ENCODE results near the gene SLC26A6.
A peak's percentile ranks its signal among the peaks of the same experiment; 100 is the strongest.

SLC26A6 gene

GRCh38 chr3:48637305-48637704 lies 2.0 kb upstream of the SLC26A6 start:
- Histone ChIP-seq H3K27me3 (ENCODE audit: insufficient read depth, poor library complexity, severe bottlenecking) (no peaks in the 10 kb centered on the region), H3K27ac (replicated peaks) (no peak overlapping the region), H3K4me3 (replicated peaks; ENCODE audit: insufficient read depth, low read length) (no peak overlapping the region)
- DNase-seq (ENCODE audit: low read depth in 1 of 2, low spot score in 1 of 2) = no peak
- TF ChIP-seq POLR2AphosphoS5 (IDR thresholded peaks at IDR 0.05; ENCODE audit: low read depth) (no peak), SPI1 (IDR thresholded peaks at IDR 0.05; ENCODE audit: borderline replicate concordance, low read depth) (no peak), GABPA (IDR thresholded peaks at IDR 0.05; ENCODE audit: low read depth) (no peak)
- TF ChIP-seq, protein P1, sequence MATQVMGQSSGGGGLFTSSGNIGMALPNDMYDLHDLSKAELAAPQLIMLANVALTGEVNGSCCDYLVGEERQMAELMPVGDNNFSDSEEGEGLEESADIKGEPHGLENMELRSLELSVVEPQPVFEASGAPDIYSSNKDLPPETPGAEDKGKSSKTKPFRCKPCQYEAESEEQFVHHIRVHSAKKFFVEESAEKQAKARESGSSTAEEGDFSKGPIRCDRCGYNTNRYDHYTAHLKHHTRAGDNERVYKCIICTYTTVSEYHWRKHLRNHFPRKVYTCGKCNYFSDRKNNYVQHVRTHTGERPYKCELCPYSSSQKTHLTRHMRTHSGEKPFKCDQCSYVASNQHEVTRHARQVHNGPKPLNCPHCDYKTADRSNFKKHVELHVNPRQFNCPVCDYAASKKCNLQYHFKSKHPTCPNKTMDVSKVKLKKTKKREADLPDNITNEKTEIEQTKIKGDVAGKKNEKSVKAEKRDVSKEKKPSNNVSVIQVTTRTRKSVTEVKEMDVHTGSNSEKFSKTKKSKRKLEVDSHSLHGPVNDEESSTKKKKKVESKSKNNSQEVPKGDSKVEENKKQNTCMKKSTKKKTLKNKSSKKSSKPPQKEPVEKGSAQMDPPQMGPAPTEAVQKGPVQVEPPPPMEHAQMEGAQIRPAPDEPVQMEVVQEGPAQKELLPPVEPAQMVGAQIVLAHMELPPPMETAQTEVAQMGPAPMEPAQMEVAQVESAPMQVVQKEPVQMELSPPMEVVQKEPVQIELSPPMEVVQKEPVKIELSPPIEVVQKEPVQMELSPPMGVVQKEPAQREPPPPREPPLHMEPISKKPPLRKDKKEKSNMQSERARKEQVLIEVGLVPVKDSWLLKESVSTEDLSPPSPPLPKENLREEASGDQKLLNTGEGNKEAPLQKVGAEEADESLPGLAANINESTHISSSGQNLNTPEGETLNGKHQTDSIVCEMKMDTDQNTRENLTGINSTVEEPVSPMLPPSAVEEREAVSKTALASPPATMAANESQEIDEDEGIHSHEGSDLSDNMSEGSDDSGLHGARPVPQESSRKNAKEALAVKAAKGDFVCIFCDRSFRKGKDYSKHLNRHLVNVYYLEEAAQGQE (IDR thresholded peaks at IDR 0.05; ENCODE audit: insufficient replicate concordance, low read depth) = no peak
- TF ChIP-seq, protein P2, sequence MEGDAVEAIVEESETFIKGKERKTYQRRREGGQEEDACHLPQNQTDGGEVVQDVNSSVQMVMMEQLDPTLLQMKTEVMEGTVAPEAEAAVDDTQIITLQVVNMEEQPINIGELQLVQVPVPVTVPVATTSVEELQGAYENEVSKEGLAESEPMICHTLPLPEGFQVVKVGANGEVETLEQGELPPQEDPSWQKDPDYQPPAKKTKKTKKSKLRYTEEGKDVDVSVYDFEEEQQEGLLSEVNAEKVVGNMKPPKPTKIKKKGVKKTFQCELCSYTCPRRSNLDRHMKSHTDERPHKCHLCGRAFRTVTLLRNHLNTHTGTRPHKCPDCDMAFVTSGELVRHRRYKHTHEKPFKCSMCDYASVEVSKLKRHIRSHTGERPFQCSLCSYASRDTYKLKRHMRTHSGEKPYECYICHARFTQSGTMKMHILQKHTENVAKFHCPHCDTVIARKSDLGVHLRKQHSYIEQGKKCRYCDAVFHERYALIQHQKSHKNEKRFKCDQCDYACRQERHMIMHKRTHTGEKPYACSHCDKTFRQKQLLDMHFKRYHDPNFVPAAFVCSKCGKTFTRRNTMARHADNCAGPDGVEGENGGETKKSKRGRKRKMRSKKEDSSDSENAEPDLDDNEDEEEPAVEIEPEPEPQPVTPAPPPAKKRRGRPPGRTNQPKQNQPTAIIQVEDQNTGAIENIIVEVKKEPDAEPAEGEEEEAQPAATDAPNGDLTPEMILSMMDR (IDR thresholded peaks at IDR 0.05; ENCODE audit: insufficient read depth, low read length) = no peak

- no peak for DNase-seq (ENCODE audit: low read depth in 1 of 2, low spot score in 1 of 2)
- Histone ChIP-seq H3K27me3 (ENCODE audit: insufficient read depth, poor library complexity, severe bottlenecking) (no peaks in the 10 kb centered on the region), H3K4me3 (replicated peaks; ENCODE audit: insufficient read depth, low read length) (peak overlapping the region; percentile 88), H3K27ac (replicated peaks) (peak overlapping the region; percentile 64)
- no peak for TF ChIP-seq POLR2AphosphoS5 (IDR thresholded peaks at IDR 0.05; ENCODE audit: low read depth)
- TF ChIP-seq, protein P1 (IDR thresholded peaks at IDR 0.05; ENCODE audit: insufficient replicate concordance, low read depth) = no peak
- TF ChIP-seq SPI1 (IDR thresholded peaks at IDR 0.05; ENCODE audit: borderline replicate concordance, low read depth) = no peak
- TF ChIP-seq, protein P2 (IDR thresholded peaks at IDR 0.05; ENCODE audit: insufficient read depth, low read length) = no peak
- TF ChIP-seq GABPA (IDR thresholded peaks at IDR 0.05; ENCODE audit: low read depth) = no peak
These were observed 941 bp upstream of the SLC26A6 start for GRCh38 chr3:48636149-48636655.

DNA sequence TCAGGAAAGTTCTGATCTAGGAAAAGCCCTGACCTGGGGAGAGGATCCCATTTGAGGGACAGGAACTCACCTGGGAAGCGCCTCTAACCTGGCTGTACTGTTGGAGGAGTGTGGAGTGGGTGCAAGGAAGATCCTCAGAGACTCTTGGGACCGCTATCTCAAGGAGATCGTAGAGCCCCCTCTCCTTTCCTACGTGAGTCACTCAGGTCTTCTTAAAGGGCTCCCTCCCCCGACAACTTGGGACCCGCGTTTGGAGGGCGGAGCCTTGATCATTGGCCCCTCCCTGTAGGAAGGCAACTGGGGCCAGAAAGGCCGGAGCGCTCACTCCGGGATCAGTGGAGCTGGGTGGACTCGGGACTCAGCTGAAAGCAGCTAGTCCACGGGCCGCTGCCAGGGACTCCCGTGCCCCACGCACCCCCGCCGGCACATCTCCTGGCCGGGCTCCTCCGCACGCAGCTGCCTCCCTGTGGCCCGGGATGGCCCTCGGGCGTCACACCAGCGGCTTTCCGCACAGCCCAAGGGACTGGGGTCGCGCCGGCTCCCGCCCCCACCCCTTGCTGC lies 520 bp downstream of the SLC26A6 start:
- DNase-seq (ENCODE audit: low read depth in 1 of 2, low spot score in 1 of 2) = peak; percentile 29 to 39
- Histone ChIP-seq H3K27me3 (ENCODE audit: insufficient read depth, poor library complexity, severe bottlenecking) (no peaks in the 10 kb centered on the region), H3K4me3 (replicated peaks; ENCODE audit: insufficient read depth, low read length) (peak overlapping the region; percentile 88), H3K27ac (replicated peaks) (peak overlapping the region; percentile 64)
- TF ChIP-seq POLR2AphosphoS5 (IDR thresholded peaks at IDR 0.05; ENCODE audit: low read depth) = no peak
- TF ChIP-seq, protein P1 (IDR thresholded peaks at IDR 0.05; ENCODE audit: insufficient replicate concordance, low read depth) = no peak
- TF ChIP-seq, protein P2 (IDR thresholded peaks at IDR 0.05; ENCODE audit: insufficient read depth, low read length) = no peak
- no peak for TF ChIP-seq SPI1 (IDR thresholded peaks at IDR 0.05; ENCODE audit: borderline replicate concordance, low read depth)
- no peak for TF ChIP-seq GABPA (IDR thresholded peaks at IDR 0.05; ENCODE audit: low read depth)
